ENCODE data around the gene BHLHE23.
"Not testable (repeated sequence)": the region's sequence is repeated elsewhere in the genome, so short reads cannot be mapped to it uniquely, and the experiment has no call there.

The BHLHE23 gene

GRCh38 chr20:62960446-62961309 lies 46.1 kb downstream of the BHLHE23 start:
- not testable (repeated sequence) for DNase-seq (ENCODE audit: low read depth in 2 of 2)

- DNase-seq (ENCODE audit: low read depth in 2 of 2): no peak
Observed at GRCh38 chr20:62959998-62960436, 46.7 kb downstream of the BHLHE23 start.

- no peak for DNase-seq (ENCODE audit: low read depth in 2 of 2)
Observed at GRCh38 chr20:62959101-62959971, 47.4 kb downstream of the BHLHE23 start.

GRCh38 chr20:62958388-62959100 lies 48.2 kb downstream of the BHLHE23 start:
- no peak for DNase-seq (ENCODE audit: low read depth in 2 of 2)

GRCh38 chr20:62957136-62958117 lies 49.3 kb downstream of the BHLHE23 start:
- no peak for DNase-seq (ENCODE audit: low read depth in 2 of 2)

GRCh38 chr20:62956387-62957135 lies 50.2 kb downstream of the BHLHE23 start:
- no peak for DNase-seq (ENCODE audit: low read depth in 2 of 2)

Data from stimulated activated CD8-positive, alpha-beta memory T cell treated with anti-CD3 and anti-CD28 coated beads, Interleukin-2, amount 100 ng/mL, for 48 hours (primary cell).